HG03103 (cell line): ENCODE measurements around the gene GFRA1.

Source experiments
- ATAC-seq: cut with Tn5 transposase; IDR thresholded peaks from one replicate; pipeline ENCODE4 v1.9.1; 2021; ENCODE audit warnings: low read depth; ENCODE audit not compliant: unreplicated experiment

The GFRA1 gene

GRCh38 chr10:116109881-116110280 lies 163.1 kb downstream of the GFRA1 start:
- ATAC-seq = no peak

- ATAC-seq = no peak
These were observed 163.5 kb downstream of the GFRA1 start for GRCh38 chr10:116109481-116109880.

- ATAC-seq = no peak
These were observed 164.9 kb downstream of the GFRA1 start for GRCh38 chr10:116108095-116108494.

GRCh38 chr10:116106611-116107010 lies 166.4 kb downstream of the GFRA1 start:
- ATAC-seq = no peak

GRCh38 chr10:116105264-116105663 lies 167.7 kb downstream of the GFRA1 start:
- ATAC-seq = no peak

- ATAC-seq = no peak
These were observed 168.6 kb downstream of the GFRA1 start for GRCh38 chr10:116104210-116104932.

GRCh38 chr10:116103668-116104067 lies 169.3 kb downstream of the GFRA1 start:
- no peak for ATAC-seq

GRCh38 chr10:116101616-116102315 lies 171.2 kb downstream of the GFRA1 start:
- no peak for ATAC-seq

- ATAC-seq = no peak
These were observed 172.0 kb downstream of the GFRA1 start for GRCh38 chr10:116100984-116101383.

- ATAC-seq = no peak
These were observed 174.0 kb downstream of the GFRA1 start for GRCh38 chr10:116099023-116099420.

- ATAC-seq = no peak
These were observed 174.5 kb downstream of the GFRA1 start for GRCh38 chr10:116098411-116099022.

GRCh38 chr10:116097239-116097784 lies 175.7 kb downstream of the GFRA1 start:
- ATAC-seq = no peak

GRCh38 chr10:116096526-116096925 lies 176.5 kb downstream of the GFRA1 start:
- no peak for ATAC-seq

GRCh38 chr10:116094356-116094755 lies 178.7 kb downstream of the GFRA1 start:
- ATAC-seq = no peak

GRCh38 chr10:116093031-116093430 lies 180.0 kb downstream of the GFRA1 start:
- no peak for ATAC-seq

GRCh38 chr10:116088985-116089384 lies 184.0 kb downstream of the GFRA1 start:
- ATAC-seq = no peak

GRCh38 chr10:116085323-116085722 lies 187.7 kb downstream of the GFRA1 start:
- no peak for ATAC-seq

GRCh38 chr10:116084161-116084560 lies 188.8 kb downstream of the GFRA1 start:
- no peak for ATAC-seq

- ATAC-seq = no peak
These were observed 189.7 kb downstream of the GFRA1 start for GRCh38 chr10:116083226-116083762.

GRCh38 chr10:116082762-116083161 lies 190.2 kb downstream of the GFRA1 start:
- ATAC-seq = no peak

GRCh38 chr10:116082206-116082605 lies 190.8 kb downstream of the GFRA1 start:
- ATAC-seq = no peak
